IMR-90 (cell line): ENCODE results near the gene GNB5. TPM values are rescaled to one million over a fixed set of nuclear protein-coding genes. Genes with fewer than 3 reads are reported as not detected.

Source experiments
- ATAC-seq: fragments of 200-7000 bp; cut with Tn5 transposase; 2 replicates; pipeline ENCODE4 v1.9.1; 2020; ENCODE audit warnings: low read depth, mild to moderate bottlenecking, moderate library complexity
- BruUV-seq: library from RNA; stranded (reverse); fragments of 400-500 nt; replicated peaks from 2 replicates; lab custom pipeline; 2021; lab: Mats Ljungman, UMichigan
- CTCF ChIA-PET: fragments of 300-600 bp; formaldehyde crosslinking; extraction: SDS; loops from one replicate; lab custom pipeline; 2021; ENCODE audit warnings: antibody characterized with exemption; lab: Yijun Ruan, JAX
- POLR2A ChIA-PET: fragments of 300-600 bp; sonication (Branson Sonifier 250); formaldehyde crosslinking; loops from one replicate; lab custom pipeline; 2022; ENCODE audit warnings: antibody characterized with exemption; ENCODE audit not compliant: unreplicated experiment; lab: Charles Lee
- DNase-seq: peaks from one replicate; pipeline ENCODE4 v3.0.0; 2013
- H2AFZ ChIP-seq: replicated peaks from 2 replicates; pipeline ENCODE3; 2013; ENCODE audit warnings: low read length, mild to moderate bottlenecking; ENCODE audit not compliant: poor library complexity
- H2AK5ac ChIP-seq: 2 replicates; pipeline ENCODE4 v1.6.1; 2013; ENCODE audit warnings: low read depth, low read length, inconsistent platforms
- H2AK9ac ChIP-seq: replicated peaks from 2 replicates; pipeline ENCODE3; 2013; ENCODE audit warnings: mild to moderate bottlenecking, low read depth, low read length, moderate library complexity; ENCODE audit not compliant: poor library complexity
- H2BK120ac ChIP-seq: 2 replicates; pipeline ENCODE4 v1.6.1; 2013; ENCODE audit warnings: low read depth, low read length, inconsistent platforms
- H2BK15ac ChIP-seq: 3 replicates; pipeline ENCODE4 v1.6.1; 2013; ENCODE audit warnings: low read depth, low read length, inconsistent platforms
- H2BK20ac ChIP-seq: 2 replicates; pipeline ENCODE4 v1.6.1; 2013; ENCODE audit warnings: low read depth, mild to moderate bottlenecking, inconsistent platforms, low read length, moderate library complexity
- H2BK5ac ChIP-seq: 2 replicates; pipeline ENCODE4 v1.6.1; 2013; ENCODE audit warnings: mild to moderate bottlenecking, low read depth, low read length, inconsistent platforms; ENCODE audit not compliant: poor library complexity, severe bottlenecking
- H3K14ac ChIP-seq: replicated peaks from 2 replicates; pipeline ENCODE4 v1.6.1; 2013; ENCODE audit warnings: low read depth, low read length, inconsistent platforms
- H3K18ac ChIP-seq: 2 replicates; pipeline ENCODE4 v1.6.1; 2013; ENCODE audit warnings: low read depth, low read length, control low read depth
- H3K23ac ChIP-seq: 2 replicates; pipeline ENCODE4 v1.6.1; 2013; ENCODE audit warnings: low read depth, low read length, inconsistent platforms
- H3K27ac ChIP-seq: 2 replicates; pipeline ENCODE4 v1.5.1; 2013; ENCODE audit warnings: mild to moderate bottlenecking, control low read depth, low read length; ENCODE audit not compliant: insufficient read depth
- H3K27me3 ChIP-seq: 2 replicates; pipeline ENCODE4 v1.6.1; 2013; ENCODE audit warnings: low read length; ENCODE audit not compliant: control insufficient read depth, insufficient read depth
- H3K36me3 ChIP-seq: 2 replicates; pipeline ENCODE4 v1.6.1; 2013; ENCODE audit warnings: low read length, mixed read lengths; ENCODE audit not compliant: control insufficient read depth, insufficient read depth
- H3K4ac ChIP-seq: 2 replicates; pipeline ENCODE4 v1.6.1; 2013; ENCODE audit warnings: low read depth, low read length, inconsistent platforms
- H3K4me1 ChIP-seq: 2 replicates; pipeline ENCODE4 v1.6.1; 2013; ENCODE audit warnings: low read length, mixed read lengths; ENCODE audit not compliant: control insufficient read depth, insufficient read depth
- H3K4me2 ChIP-seq: 2 replicates; pipeline ENCODE4 v1.6.1; 2013; ENCODE audit warnings: low read depth, mild to moderate bottlenecking, control low read depth, low read length, moderate library complexity
- H3K4me3 ChIP-seq: 2 replicates; pipeline ENCODE4 v1.5.1; 2013; ENCODE audit warnings: low read depth, mild to moderate bottlenecking, control low read depth, low read length, moderate library complexity; ENCODE audit not compliant: insufficient read depth
- H3K56ac ChIP-seq: 2 replicates; pipeline ENCODE4 v1.6.1; 2013; ENCODE audit warnings: low read length, inconsistent platforms; ENCODE audit not compliant: insufficient read depth; ENCODE audit errors: extremely low read depth
- H3K79me1 ChIP-seq, 2 experiments: 2 replicates each; pipeline ENCODE4 v1.6.1; 2013; ENCODE audit warnings: low read length in 2 of 2, inconsistent platforms in 1 of 2, low read depth in 1 of 2
- H3K9ac ChIP-seq: 2 replicates; pipeline ENCODE4 v1.6.1; 2013; ENCODE audit warnings: low read depth, low read length, control low read depth
- H3K9me1 ChIP-seq: 2 replicates; pipeline ENCODE4 v1.6.1; 2013; ENCODE audit warnings: low read length, inconsistent platforms; ENCODE audit not compliant: insufficient read depth
- H3K9me3 ChIP-seq: 2 replicates; pipeline ENCODE4 v1.6.1; 2013; ENCODE audit warnings: low read length; ENCODE audit not compliant: control insufficient read depth, insufficient read depth
- H4K20me1 ChIP-seq: 2 replicates; pipeline ENCODE4 v1.6.1; 2013; ENCODE audit warnings: low read length, inconsistent platforms; ENCODE audit not compliant: insufficient read depth
- H4K5ac ChIP-seq: 2 replicates; pipeline ENCODE4 v1.6.1; 2013; ENCODE audit warnings: mild to moderate bottlenecking, low read depth, low read length, control low read depth
- H4K8ac ChIP-seq, 2 experiments: 2 replicates each; pipeline ENCODE4 v1.6.1; 2013; ENCODE audit warnings: low read depth in 2 of 2, low read length in 2 of 2, control low read depth in 1 of 2, inconsistent platforms in 1 of 2
- H4K91ac ChIP-seq: 2 replicates; pipeline ENCODE4 v1.6.1; 2013; ENCODE audit warnings: low read depth, low read length, inconsistent platforms; ENCODE audit not compliant: insufficient read depth
- CEBPB ChIP-seq: IDR thresholded peaks from 2 replicates; pipeline ENCODE4 v1.6.1; 2012; ENCODE audit warnings: low read depth, low read length, improper control_type of control experiment
- CHD1 ChIP-seq: IDR thresholded peaks from 2 replicates; pipeline ENCODE4 v1.6.1; 2012; ENCODE audit warnings: low read depth, low read length, improper control_type of control experiment
- RAD21 ChIP-seq: IDR thresholded peaks from 2 replicates; pipeline ENCODE4 v1.6.1; 2012; ENCODE audit warnings: low read length, improper control_type of control experiment
- WGBS, 2 experiments: methylation state at CpG; one replicate each; pipeline versions ENCODE4 v1.1.5 to v1.1.7; 2013; ENCODE audit warnings: missing lambda C conversion rate in 2 of 2; ENCODE audit not compliant: insufficient read length in 1 of 2; ENCODE audit errors: extremely low coverage in 2 of 2; 5-methylcytosine and 5-hydroxymethylcytosine counted together
- dilution Hi-C: fragments of 300-500 bp; cut with HindIII; formaldehyde crosslinking; loops from one replicate; pipeline ENCODE4 v1.14.3; 2018; ENCODE audit warnings: low sequenced_read_pairs; ENCODE audit not compliant: unreplicated experiment
- in situ Hi-C: fragments of 300-500 bp; cut with MboI; formaldehyde crosslinking; loops from 3 replicates; pipeline ENCODE4 v1.14.3; 2019; ENCODE audit warnings: low sequenced_read_pairs, inconsistent platforms, mixed read lengths
- intact Hi-C: fragments of 100-400 bp; cut with micrococcal nuclease; formaldehyde crosslinking; loops from 2 replicates; pipeline ENCODE4 v1.10.0; 2022
- polyA plus RNA-seq, 3 experiments: library from polyadenylated mRNA; depleted of rRNA; stranded (reverse); fragments of >200 nt; gene quantifications; 2 replicates each; pipeline ENCODE4 v1.2.3, GENCODE V29; 2012; ENCODE audit warnings: low replicate concordance in 1 of 3
- total RNA-seq: library from RNA; depleted of rRNA; stranded (reverse); fragments of >200 nt; gene quantifications from 2 replicates; pipeline ENCODE4 v1.2.3, GENCODE V29; 2012
- TF ChIP-seq, protein P1 (sequence below): fragments of 150-350 bp; IDR thresholded peaks from 2 replicates; pipeline ENCODE4 v1.6.1; 2017; ENCODE audit warnings: mild to moderate bottlenecking, antibody characterized with exemption, low read length, low read depth

Gene GNB5
- total and polyA plus RNA-seq, 2 of the 4 experiments (the other 2 are of a cell fraction): 27.7 to 33.2 TPM

DNA sequence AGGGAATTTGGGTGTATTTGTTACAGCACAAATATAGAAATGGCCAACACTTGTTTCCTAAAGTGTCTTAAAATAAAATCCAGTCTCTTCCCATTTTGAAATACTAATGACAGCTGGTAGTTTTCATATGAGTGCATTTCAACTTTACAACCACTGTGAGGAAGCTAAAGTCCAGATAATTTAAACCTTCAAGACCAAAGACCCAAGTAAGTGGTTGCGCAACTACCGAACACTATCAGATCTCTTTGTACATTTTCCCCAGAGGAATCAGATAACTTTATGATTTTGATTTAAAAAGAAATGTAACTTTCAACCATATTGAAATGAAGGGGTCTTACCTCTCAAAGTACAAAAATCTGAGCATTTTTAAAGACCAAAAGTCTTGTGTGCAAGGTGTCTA lies 92.9 kb downstream of the GNB5 start:
- Histone ChIP-seq H3K14ac (no peak overlapping the region), H4K8ac (no peak overlapping the region), H3K9me1 (peaks cover 18% of the 10 kb centered on the region), H3K36me3 (no peaks in the 10 kb centered on the region), H4K91ac (no peak overlapping the region), H2BK120ac (no peak overlapping the region), H3K27ac (no peak overlapping the region), H2AK5ac (no peak overlapping the region), H2AK9ac (no peak overlapping the region), H3K23ac (no peak overlapping the region), H3K79me1 (peaks cover 0 to 14% of the 10 kb centered on the region in 2 experiments; a peak in 1 of 4 replicates), H4K20me1 (no peaks in the 10 kb centered on the region), H3K27me3 (no peaks in the 10 kb centered on the region), H2AFZ (no peak overlapping the region), H3K18ac (no peak overlapping the region), H3K4me2 (no peak overlapping the region), H3K9me3 (no peaks in the 10 kb centered on the region), H3K56ac (no peak overlapping the region), H2BK20ac (no peak overlapping the region), H3K4ac (no peak overlapping the region), H3K4me3 (no peak overlapping the region), H2BK15ac (no peak overlapping the region), H4K5ac (no peak overlapping the region), H3K4me1 (peaks cover 23% of the 10 kb centered on the region), H2BK5ac (no peak overlapping the region), H3K9ac (no peak overlapping the region)
- in situ Hi-C loops: no loop called here
- POLR2A ChIA-PET: no interaction called here
- dilution Hi-C loops: no loop called here
- intact Hi-C loops: no loop called here
- CTCF ChIA-PET: no interaction called here
- BruUV-seq: no TSS peak
- no peak for TF ChIP-seq RAD21
- no peak for TF ChIP-seq CHD1
- TF ChIP-seq CEBPB: peak; percentile 93
- TF ChIP-seq, protein P1, sequence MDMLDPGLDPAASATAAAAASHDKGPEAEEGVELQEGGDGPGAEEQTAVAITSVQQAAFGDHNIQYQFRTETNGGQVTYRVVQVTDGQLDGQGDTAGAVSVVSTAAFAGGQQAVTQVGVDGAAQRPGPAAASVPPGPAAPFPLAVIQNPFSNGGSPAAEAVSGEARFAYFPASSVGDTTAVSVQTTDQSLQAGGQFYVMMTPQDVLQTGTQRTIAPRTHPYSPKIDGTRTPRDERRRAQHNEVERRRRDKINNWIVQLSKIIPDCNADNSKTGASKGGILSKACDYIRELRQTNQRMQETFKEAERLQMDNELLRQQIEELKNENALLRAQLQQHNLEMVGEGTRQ: no peak
- DNase-seq (no peak), ATAC-seq (no peak)
- WGBS, 2 experiments: no CpG with 5 or more reads among the region's 2 CpGs
